H7 (cell line): ENCODE measurements around the gene C1orf174. TPM values are rescaled to one million over a fixed set of nuclear protein-coding genes. Genes with fewer than 3 reads are reported as not detected.

Source experiments
- DNase-seq: peaks from one replicate; pipeline ENCODE4 v3.0.0; 2012
- H3K27me3 ChIP-seq: 2 replicates; pipeline ENCODE4 v1.6.0; 2011; ENCODE audit warnings: mild to moderate bottlenecking, low read length; ENCODE audit not compliant: control insufficient read depth, insufficient read depth
- H3K36me3 ChIP-seq: replicated peaks from 2 replicates; pipeline ENCODE4 v1.5.1; 2011; ENCODE audit warnings: low read length; ENCODE audit not compliant: control insufficient read depth, insufficient read depth
- H3K4me3 ChIP-seq: 2 replicates; pipeline ENCODE4 v1.5.1; 2011; ENCODE audit warnings: low read depth, mild to moderate bottlenecking, control low read depth, low read length, moderate library complexity; ENCODE audit not compliant: insufficient read depth
- total RNA-seq: library from RNA; depleted of rRNA; stranded (reverse); fragments of >200 nt; shearing (Covaris generic); gene quantifications from 2 replicates; pipeline ENCODE4 v1.2.3, GENCODE V29; 2014

C1orf174 gene
- total RNA-seq, 1 experiment from 2014 or later, result 60.5 TPM

DNA sequence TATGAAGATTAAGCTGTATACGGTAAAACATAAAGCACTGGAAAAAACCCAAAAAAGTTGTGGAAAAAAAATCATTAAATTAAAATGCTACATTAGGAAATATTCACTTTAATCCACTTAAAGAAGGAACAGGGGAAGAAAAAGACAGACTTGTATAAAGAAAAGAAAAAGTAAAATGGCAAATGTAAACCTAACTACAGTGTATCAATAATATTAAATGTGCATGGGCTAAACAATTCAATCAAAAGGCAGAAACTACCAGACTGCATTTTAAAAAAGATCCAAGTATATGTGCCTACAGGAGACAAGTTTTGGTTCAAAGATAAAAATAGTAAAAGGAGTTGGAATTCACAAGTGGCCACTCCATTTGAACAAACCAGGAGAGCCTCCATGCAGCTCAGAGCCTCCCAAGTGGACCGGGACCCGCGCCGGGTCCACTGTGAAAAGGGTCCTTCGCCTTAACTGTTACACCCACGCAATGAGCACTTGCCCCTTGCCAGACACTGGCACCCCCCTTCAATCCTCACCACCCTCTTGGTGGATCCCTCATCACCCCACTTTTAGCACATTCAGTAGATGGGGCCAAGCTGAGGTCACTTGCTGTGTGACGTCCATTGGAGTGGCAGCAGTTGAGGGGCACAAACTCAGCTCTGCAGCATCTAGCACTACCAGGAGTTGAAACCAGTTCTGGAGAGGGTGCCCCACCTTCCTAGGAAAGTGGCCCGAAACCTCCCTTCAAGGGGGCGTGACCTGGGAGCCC lies 898 bp downstream of the C1orf174 start:
- Histone ChIP-seq H3K27me3 (no peaks in the 10 kb centered on the region), H3K4me3 (peak overlapping the region; percentile 99), H3K36me3 (no peaks in the 10 kb centered on the region; the same call in 1 of the 2 replicates)
- no peak for DNase-seq

DNA sequence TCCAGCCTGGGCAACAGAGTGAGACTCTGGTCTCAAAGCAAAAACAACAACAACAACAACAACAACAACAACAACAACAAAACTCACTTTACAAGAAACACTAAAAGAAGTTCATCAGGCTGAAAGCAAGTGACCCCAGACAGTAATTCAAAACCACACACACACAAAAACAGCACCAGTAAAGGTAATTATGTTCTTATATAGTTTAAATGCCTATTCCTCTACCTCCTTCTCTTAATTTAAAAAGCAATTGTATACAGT lies 1.7 kb downstream of the C1orf174 start:
- Histone ChIP-seq H3K4me3 (no peak overlapping the region), H3K27me3 (no peaks in the 10 kb centered on the region), H3K36me3 (no peaks in the 10 kb centered on the region; the same call in 1 of the 2 replicates)
- DNase-seq, result no peak

- Histone ChIP-seq H3K4me3 (no peak overlapping the region), H3K36me3 (peaks cover 2% of the 10 kb centered on the region), H3K27me3 (no peaks in the 10 kb centered on the region)
- DNase-seq, result no peak
Observed at GRCh38 chr1:3896396-3897000, 3.6 kb downstream of the C1orf174 start.

DNA sequence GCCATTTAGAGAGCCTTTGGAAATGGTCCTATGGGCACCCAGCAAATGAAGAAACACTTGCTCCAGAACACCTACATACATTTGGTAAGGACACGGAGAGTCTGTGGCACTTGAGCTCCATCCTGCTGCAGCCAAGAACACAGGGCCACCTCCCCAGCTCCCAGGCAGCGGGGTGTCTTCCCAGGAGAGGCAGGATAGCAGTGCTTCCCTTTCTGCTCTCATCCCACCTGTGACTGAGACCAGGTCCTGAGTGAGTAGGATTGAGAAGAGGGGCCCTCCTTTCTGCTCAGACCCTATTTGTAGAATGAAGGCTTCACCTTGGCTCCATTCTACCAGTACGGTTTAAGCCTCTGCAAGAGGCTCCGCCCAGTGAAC lies 4.1 kb downstream of the C1orf174 start:
- Histone ChIP-seq H3K4me3 (no peak overlapping the region), H3K36me3 (peaks cover 6% of the 10 kb centered on the region), H3K27me3 (no peaks in the 10 kb centered on the region)
- no peak for DNase-seq

DNA sequence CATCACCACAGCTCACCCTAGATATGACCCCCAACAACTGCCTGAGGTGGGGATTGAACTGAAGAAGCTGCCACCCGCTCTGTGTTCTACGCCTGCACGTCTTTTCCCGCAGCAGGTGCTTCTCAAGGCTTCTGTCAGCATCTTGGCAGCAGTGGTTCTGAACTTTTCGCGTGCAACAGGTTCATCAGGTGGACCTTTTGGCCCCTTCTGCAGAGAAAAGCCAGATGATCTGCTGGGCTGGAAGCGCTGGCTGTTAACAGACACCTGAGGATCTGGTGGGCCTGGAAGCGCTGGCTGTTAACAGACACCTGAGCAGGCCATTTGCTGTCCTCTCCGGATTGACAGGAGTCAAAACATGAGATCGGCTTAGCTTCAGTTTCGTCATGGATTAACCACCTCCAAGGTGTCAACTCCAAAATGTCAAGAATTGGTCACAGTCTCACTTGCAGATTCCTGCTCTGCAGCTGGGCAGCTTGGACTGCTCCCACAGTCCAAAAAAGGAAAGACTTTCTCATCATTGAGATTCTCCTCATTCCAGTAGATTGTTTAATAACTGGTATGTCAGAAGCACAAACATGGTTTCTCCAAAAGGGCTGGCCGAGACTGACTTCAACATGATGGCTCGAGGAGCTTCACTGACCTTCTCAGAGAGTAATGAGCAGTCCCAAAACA lies 4.7 kb downstream of the C1orf174 start:
- no peaks in the 10 kb centered on the region for H3K27me3 ChIP-seq
- H3K36me3 ChIP-seq, result peaks cover 12% of the 10 kb centered on the region
- DNase-seq, result no peak
- H3K4me3 ChIP-seq, result no peak overlapping the region

GRCh38 chr1:3894626-3895278 lies 5.3 kb downstream of the C1orf174 start:
- Histone ChIP-seq H3K36me3 (peaks cover 16% of the 10 kb centered on the region), H3K27me3 (no peaks in the 10 kb centered on the region), H3K4me3 (no peak overlapping the region)
- DNase-seq, result no peak

GRCh38 chr1:3893190-3893589 lies 6.9 kb downstream of the C1orf174 start:
- Histone ChIP-seq H3K36me3 (peaks cover 18% of the 10 kb centered on the region), H3K27me3 (no peaks in the 10 kb centered on the region), H3K4me3 (no peak overlapping the region)
- DNase-seq, result no peak

DNA sequence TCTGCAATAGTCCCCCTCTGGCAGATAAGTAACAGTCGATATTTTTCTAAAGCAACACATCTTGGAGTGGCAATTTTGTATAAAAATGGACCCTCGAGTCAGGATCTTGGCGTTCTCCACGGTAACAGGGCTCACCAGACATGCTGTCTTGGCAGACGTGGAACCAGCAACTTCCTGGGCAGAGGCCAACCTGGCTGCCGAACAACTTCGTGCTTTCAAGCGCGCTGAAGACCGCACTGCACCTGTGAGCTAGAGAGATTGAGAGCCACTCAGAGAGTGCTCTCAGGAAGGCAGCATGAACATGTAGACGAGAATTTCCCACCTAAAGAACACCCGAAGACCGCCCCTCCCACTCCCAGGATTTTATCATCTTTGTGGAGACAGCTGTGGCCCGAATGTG lies 7.3 kb downstream of the C1orf174 start:
- DNase-seq, result no peak
- Histone ChIP-seq H3K27me3 (no peaks in the 10 kb centered on the region), H3K4me3 (no peak overlapping the region), H3K36me3 (peaks cover 18% of the 10 kb centered on the region)

- H3K4me3 ChIP-seq, result no peak overlapping the region
- no peak for DNase-seq
- peaks cover 18% of the 10 kb centered on the region for H3K36me3 ChIP-seq
- no peaks in the 10 kb centered on the region for H3K27me3 ChIP-seq
Observed at GRCh38 chr1:3891329-3891865, 8.7 kb downstream of the C1orf174 start.

DNA sequence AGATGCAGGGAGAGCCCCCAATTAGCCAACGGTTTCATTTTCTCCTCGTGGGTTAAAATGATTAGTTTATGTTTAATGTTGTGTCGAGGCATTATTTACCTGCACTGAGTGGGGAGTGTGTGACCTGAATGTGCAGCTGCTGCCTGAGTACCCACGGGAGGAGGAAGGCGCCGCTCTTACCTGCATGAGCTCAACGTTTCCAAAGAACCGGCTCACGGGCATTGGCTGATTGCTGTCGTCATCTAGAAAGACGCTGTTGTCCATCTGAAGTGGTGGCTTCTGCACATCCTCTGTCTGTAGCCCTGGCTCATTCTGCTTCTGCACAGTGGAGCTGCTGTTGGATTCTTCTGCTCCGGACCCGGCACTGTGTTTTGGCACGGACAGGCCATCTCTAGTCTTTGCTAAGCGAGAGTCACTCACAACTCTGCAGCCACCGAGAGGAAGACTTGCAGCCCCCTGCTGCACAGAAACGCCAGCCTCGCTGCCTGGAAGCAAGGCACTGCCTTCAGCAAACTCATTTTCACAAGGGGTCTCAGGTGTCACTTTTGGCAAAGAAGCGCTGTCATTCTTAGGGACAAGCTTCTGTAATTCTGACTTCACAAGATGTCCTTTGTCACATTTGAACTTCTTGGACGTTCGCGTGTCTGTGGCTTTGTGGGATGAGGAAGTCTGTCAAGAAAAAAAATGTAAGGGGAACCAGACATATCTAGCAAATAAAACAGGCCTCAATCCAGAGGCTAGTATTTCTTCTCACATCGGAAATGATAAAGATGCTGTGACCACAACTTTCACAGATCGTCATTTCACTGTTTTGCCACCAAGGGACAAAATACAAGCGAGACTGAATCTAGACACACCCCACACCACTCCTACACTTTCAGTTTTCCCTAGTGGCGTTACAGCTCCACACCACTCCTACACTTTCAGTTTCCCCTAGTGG lies 9.4 kb downstream of the C1orf174 start:
- Histone ChIP-seq H3K27me3 (no peaks in the 10 kb centered on the region), H3K4me3 (no peak overlapping the region), H3K36me3 (peaks cover 18% of the 10 kb centered on the region)
- no peak for DNase-seq

DNA sequence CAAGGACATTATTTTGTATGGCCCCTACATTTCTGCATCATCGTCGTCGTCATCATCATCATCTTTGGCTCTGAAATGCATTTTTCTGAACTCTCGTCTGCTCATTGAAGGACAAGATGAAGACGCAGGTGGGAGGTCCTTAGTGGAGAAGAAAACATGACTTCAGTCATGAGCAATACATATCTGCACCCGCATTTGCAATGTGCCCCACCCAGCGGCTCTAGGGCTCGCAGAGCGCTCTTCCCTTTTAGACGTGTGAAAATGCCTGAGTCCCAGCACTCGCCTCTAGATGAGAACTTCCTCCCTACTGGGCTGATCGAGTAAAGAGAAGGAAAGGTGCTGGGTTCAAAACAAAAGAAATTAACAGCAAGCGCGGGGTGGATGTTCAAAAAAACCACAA lies 10.1 kb downstream of the C1orf174 start:
- no peak overlapping the region for H3K4me3 ChIP-seq
- H3K27me3 ChIP-seq, result no peaks in the 10 kb centered on the region
- H3K36me3 ChIP-seq, result peaks cover 18% of the 10 kb centered on the region
- DNase-seq, result no peak

DNA sequence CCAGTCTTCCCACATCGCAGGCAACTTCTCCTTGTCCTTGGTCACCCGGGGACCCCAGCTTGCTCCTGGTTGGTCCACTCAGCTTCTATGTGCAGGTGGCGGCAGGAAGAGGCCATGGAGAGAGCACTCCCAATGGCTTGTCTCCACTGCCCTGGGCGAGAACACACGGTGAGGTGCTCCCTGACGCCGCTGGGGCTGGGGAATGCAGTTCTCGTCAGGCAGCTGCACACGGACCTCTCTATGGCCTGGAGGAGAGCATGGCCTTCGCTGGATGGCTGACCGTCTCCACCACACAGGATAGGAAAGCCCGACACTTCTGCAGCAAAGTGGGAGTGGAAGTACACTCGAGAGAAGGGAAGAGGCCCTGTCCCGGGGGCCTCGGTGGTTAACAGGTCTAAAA lies 11.8 kb downstream of the C1orf174 start:
- Histone ChIP-seq H3K36me3 (peaks cover 18% of the 10 kb centered on the region), H3K4me3 (no peak overlapping the region), H3K27me3 (no peaks in the 10 kb centered on the region)
- DNase-seq, result no peak

DNA sequence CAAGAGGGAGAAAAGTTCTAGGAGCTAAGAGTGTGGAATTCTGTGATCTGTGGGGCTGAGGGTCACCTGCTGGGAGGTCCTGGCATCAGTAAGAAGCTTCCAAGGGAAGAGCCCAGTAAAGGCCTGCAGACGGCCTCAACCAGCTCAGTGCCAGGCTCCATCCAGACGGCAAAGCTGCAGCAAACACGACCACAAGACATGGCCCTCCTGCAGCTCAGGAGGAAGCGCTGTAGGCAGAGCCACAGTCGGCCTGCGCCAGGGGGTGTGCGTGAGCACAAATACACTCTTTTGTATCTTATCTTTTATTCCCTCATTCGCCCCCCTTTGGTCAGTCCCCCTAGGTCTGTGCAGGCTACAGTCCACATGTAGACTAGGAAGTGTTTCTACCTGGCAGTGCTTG lies 13.4 kb downstream of the C1orf174 start:
- Histone ChIP-seq H3K36me3 (peaks cover 16% of the 10 kb centered on the region), H3K27me3 (no peaks in the 10 kb centered on the region), H3K4me3 (no peak overlapping the region)
- no peak for DNase-seq

DNA sequence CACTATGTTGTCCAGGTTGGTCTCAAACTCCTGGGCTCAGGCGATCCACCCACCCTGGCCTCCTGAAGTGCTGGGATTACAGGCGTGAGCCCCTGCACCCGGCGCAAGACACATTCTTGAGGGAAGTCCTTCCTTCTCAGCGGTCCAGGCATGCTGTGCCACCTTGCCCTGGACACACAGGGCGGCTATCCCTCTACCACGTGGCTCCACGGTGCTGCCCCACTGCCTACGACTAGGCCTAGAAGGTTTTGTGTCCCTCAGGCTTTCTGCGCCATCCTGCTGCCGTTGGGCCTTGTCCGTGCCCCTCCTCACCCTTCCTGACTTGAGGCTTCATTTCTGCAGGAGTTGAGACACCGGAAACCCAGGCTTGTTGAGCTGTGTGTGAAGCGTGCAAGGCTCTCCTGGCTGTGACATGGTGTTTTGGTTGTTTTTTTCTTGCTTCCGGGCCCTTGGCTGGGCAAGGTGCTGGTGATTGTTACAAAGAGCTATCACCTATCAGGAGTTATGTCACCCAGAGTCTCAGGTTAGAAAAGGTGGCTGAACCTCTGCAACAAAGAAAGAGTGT lies 13.9 kb downstream of the C1orf174 start:
- Histone ChIP-seq H3K4me3 (no peak overlapping the region), H3K27me3 (no peaks in the 10 kb centered on the region), H3K36me3 (peaks cover 14% of the 10 kb centered on the region)
- no peak for DNase-seq
